ENCODE measurements around the gene S100A16. TPM values are rescaled to one million over a fixed set of nuclear protein-coding genes. Genes with fewer than 3 reads are reported as not detected.
"Not testable (repeated sequence)": the region's sequence is repeated elsewhere in the genome, so short reads cannot be mapped to it uniquely, and the experiment has no call there.

The S100A16 gene
- total RNA-seq, 1 experiment from 2014 or later: 401 TPM

DNA sequence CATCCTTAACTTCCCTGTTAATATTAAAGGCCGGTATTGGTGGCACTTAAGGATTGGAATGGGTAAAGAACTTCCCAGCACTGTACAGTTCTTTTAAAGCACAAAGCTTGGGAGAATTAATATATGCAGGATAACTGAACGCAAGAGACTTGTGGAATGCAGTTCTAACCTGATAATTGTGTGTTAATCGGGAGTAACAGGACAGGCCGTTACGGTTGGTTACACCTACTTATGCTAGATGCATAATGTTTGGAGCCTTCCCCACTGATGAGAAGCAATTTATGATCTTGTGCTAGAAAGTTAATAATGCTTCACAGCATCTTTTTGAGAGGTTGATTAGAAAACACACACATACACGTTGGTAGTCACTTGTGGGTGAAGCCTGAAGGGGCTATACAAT, 27.9 kb upstream of the S100A16 start:
- DNase-seq (ENCODE audit: low read depth): no peak
- in situ Hi-C loops (cut with HindIII; ENCODE audit: low pct_unique_long_range_greater_than_20kb, low sequenced_read_pairs): no loop called here

DNA sequence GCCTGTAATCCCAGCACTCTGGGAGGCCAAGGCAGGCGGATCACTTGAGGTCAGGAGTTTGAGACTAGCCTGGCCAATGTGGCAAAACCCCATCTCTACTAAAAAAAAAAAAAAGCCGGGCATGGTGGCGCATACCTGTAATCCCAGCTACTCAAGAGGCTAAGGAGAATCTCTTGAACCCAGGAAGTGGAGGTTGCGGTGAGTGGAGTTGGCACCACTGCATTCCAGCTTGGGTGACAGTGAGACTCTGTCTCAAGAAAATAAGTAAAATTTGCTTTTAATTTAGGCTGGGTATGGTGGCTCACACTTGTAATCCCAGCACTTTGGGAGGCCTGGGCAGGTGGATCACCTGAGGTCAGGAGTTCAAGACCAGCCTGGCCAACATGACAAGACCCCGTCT, 27.3 kb upstream of the S100A16 start:
- in situ Hi-C loops (cut with HindIII; ENCODE audit: low pct_unique_long_range_greater_than_20kb, low sequenced_read_pairs); DNase-seq (ENCODE audit: low read depth): not testable (repeated sequence)

DNA sequence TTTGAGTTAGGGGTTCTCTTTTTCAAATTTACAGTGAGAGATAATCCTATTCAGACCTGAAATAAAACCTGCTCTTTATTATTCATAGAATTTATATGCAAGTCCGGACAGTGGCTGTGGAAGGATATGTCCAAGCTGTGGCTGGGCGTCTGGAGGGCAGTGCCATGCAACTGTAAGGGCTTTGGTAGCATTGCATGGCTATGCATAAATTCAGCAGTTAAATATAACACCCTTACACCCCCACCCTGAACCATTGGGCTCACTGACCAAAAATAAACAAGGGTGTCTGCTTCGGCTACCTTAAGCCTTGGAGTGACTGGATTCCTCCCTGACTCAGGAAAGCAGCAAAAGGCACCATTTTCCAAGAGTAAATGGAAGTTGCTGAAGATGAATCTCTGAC, 26.3 kb upstream of the S100A16 start:
- in situ Hi-C loops (cut with HindIII; ENCODE audit: low pct_unique_long_range_greater_than_20kb, low sequenced_read_pairs): no loop called here
- DNase-seq (ENCODE audit: low read depth): no peak

DNA sequence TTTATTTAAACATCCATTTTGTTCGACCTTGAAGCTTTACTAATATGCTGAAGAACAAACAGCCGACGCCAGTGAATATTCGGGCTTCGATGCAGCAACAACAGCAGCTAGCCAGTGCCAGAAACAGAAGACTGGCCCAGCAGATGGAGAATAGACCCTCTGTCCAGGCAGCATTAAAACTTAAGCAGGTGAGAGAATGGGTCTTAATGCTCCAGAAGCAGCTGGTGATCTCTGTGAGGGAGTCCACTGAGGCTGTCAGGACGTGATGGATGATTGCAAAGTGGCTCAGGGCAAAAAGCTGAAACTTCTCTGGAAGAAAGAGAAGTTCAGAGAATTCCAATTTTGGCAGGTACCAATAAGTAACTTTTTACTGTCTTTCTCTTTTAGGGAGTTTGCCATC, 25.3 kb upstream of the S100A16 start:
- no peak for DNase-seq (ENCODE audit: low read depth)
- in situ Hi-C loops (cut with HindIII; ENCODE audit: low pct_unique_long_range_greater_than_20kb, low sequenced_read_pairs): no loop called here

DNA sequence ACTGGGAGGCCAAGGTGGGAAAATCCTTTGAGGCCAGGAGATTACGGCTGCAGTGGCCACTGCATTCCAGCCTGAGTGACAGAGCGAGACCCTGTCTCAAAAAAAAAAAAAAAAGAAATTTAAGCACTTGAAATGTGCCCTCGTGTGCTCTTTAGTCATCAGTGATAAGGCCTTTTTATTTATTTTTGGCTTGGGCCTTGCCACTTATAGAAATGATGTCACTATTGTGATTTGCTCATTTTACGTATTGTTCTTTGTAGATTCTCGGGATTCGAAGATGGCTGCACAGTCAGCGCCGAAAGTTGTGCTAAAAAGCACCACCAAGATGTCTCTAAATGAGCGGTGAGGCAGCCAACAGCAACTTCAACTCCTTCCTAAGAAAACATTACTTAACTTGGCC, 23.4 kb upstream of the S100A16 start:
- DNase-seq (ENCODE audit: low read depth): no peak
- in situ Hi-C loops (cut with HindIII; ENCODE audit: low pct_unique_long_range_greater_than_20kb, low sequenced_read_pairs): no loop called here

DNA sequence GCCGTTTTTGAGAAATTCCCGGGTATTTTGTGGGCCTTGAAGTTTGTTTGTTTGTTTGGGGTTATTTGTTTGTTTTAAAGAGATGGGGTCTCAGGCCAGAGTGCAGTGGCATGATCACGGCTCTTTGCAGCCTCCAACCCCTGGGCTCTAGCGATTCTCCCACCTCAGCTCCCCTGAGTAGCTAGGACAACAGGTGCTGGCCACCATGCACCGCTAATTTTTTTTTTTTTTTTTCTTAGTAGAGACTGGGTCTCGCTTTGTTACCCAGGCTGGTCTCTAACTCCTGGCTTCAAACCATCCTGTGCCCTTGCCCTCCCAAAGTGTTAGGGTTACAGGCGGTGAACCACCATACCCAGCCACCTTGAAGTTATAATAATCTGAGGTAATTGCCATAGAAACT, 22.9 kb upstream of the S100A16 start:
- no peak for DNase-seq (ENCODE audit: low read depth)
- in situ Hi-C loops (cut with HindIII; ENCODE audit: low pct_unique_long_range_greater_than_20kb, low sequenced_read_pairs): no loop called here

DNA sequence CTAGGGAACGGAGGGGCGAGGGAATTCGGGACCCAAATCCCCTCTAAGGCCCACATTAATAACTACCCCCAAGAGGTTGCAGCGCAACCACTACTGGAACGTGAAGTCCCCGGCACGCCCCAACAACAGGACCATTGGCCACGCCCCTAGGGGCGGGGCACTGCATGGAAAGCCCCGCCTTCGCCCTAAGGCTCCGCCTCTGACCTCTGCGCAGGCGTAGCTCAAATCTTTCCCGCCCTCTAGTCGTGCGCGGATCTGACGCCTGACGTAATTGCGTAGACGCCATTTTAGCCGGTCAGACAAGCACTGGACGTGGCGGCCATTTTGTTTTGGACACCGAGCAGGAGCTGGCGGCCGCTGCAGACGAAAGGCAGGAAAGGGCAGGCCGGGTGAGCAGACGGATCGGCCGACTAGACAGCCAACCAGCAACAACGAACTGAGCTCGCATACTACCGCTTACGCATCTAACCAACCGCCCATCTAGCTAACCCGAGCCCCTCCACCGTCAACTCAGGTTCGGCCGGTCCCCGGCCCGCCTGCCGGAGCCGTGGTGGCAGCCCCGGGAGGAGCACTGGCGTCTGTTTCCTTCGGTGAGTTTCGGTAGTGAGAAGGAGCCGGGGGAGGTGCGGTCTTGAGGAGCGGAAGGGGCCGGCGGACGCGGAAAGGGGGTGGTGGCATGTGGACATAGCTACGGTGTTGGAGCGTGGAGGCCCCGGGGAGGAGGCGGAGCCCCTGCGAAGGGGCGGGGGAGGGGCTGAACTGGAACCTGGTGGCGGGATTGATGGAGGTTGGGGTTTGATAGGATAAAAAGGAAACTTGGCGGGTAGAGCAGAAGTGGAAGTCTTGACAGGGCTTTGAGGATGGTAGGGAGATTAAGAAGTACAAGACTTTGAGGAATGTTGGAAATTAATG, 21.1 kb upstream of the S100A16 start, which contains the start of gene CHTOP:
Gene CHTOP, plus strand, starts transcription at position 313 of the 912 bp plus-strand sequence. CDS start 2,523 bp downstream, outside the sequence.
- in situ Hi-C loops (cut with HindIII; ENCODE audit: low pct_unique_long_range_greater_than_20kb, low sequenced_read_pairs): no loop called here
- DNase-seq (ENCODE audit: low read depth): peak; percentile 97

DNA sequence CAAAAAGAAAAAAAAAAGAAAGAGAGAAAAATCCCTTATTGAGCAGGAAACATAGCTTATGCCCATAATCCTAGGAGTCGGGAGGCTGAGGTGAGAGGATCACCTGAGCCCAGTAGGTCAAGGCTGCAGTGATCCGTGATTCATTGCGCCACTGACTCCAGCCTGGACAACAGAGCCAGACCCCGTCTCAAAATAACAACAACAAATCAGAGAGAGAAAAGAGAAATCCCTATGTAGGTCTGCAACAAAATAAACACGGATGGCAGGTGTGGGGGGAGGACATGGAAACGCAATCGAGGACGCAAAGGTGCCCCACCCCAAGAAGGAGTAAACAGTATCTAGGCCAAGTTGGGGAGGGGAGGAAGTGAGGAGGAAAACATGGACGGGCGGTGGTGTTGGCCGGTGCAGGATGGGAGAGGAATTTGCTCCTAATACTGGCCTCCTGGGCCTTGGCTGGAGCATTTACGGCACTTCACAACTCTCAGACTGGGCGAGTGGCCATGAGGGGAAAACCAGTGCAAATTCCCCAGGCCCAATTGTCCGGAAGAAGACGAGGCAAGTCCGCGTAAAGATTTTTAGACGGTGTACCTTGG, 20.3 kb upstream of the S100A16 start:
- in situ Hi-C loops (cut with HindIII; ENCODE audit: low pct_unique_long_range_greater_than_20kb, low sequenced_read_pairs): no loop called here
- DNase-seq (ENCODE audit: low read depth): no peak

DNA sequence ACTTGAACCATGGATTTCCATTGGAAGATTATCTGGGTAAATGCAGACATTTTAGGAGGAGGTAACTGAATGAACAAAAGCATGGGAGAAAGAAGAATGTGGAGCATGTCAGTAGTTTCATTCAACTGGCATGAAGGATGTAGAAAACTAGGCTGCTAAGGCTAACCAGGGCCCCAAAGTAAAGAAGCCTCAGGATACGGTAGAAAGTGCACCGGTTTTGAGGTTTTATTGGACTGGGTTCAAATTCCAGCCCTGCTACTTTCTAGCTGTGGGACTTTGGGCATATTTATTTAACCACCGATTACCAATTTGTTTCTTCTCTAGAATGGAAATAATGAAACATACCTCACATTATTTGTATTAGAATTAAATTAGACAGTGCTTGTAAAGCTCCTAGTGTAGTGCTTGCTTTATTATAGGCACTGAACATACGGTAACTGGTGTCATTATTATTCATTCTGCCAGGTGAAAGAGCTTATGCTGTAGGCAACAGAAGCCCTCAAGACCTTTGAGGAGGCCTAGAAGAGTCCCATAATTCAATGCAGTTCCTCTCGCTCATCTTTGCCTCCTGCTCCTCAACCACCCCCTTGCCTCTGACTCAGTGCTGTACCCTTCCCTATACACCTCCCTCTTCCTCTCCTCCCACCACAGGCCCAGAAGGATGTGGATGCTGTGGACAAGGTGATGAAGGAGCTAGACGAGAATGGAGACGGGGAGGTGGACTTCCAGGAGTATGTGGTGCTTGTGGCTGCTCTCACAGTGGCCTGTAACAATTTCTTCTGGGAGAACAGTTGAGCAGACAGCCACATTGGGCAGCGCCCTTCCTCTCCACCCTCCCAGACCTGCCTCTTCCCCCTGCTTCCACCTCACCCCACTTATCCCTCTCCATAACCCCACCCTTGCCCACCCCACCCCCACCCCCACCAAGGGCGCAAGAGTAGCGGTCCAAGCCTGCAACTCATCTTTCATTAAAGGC, 18.4 kb upstream of the S100A16 start:
- no peak for DNase-seq (ENCODE audit: low read depth)
- in situ Hi-C loops (cut with HindIII; ENCODE audit: low pct_unique_long_range_greater_than_20kb, low sequenced_read_pairs): no loop called here

DNA sequence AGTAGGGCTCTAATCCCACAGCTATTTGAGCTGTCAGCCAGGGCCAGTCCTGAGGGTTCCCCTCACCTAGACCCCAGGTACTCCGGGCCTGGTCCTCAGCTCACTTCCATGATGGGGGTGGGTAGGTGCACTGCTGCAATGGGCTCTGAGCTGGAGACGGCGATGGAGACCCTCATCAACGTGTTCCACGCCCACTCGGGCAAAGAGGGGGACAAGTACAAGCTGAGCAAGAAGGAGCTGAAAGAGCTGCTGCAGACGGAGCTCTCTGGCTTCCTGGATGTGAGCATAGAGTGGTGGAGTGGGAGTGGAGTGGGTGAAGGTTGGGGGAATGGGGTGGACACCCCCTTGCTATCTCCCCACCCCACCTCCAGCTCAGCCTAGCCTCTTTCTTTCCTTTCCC, 17.4 kb upstream of the S100A16 start:
- in situ Hi-C loops (cut with HindIII; ENCODE audit: low pct_unique_long_range_greater_than_20kb, low sequenced_read_pairs): no loop called here
- DNase-seq (ENCODE audit: low read depth): no peak

DNA sequence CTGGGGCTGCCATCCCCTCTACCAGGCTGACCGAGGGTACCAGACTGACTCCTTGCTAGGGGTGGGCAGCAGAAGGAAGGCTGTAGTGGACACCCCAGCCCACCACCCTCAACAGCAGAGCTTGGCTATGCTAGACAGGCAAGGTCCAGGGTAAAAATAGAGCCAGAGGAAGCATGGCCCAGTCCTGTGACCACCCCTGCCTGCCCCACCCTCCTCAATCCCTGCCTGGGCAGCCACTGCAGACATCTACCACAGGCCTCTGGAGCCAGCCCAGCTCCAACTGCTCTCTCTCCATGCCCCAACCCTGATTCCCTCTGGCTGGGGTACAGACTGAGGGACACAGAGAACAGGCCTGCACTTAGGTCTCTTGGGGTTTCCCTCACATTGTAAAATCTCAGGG, 17.0 kb upstream of the S100A16 start:
- no peak for DNase-seq (ENCODE audit: low read depth)
- in situ Hi-C loops (cut with HindIII; ENCODE audit: low pct_unique_long_range_greater_than_20kb, low sequenced_read_pairs): no loop called here

DNA sequence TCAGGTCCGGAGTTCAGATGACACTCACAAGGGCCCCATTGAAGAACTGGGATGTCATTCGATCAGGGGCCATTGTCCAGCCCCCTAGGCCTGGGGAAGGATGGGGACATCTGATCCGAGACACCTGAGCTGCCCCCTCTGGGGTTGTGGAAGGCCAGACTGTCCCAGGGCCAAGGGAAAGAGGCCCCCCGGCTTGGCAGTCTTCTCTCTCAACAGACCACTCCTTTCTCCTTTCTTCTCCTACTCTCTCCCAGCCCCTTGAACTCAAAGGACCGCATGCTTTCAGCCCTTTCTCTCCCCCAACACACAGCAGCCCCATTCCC, 16.4 kb upstream of the S100A16 start:
- DNase-seq (ENCODE audit: low read depth): no peak
- in situ Hi-C loops (cut with HindIII; ENCODE audit: low pct_unique_long_range_greater_than_20kb, low sequenced_read_pairs): no loop called here

DNA sequence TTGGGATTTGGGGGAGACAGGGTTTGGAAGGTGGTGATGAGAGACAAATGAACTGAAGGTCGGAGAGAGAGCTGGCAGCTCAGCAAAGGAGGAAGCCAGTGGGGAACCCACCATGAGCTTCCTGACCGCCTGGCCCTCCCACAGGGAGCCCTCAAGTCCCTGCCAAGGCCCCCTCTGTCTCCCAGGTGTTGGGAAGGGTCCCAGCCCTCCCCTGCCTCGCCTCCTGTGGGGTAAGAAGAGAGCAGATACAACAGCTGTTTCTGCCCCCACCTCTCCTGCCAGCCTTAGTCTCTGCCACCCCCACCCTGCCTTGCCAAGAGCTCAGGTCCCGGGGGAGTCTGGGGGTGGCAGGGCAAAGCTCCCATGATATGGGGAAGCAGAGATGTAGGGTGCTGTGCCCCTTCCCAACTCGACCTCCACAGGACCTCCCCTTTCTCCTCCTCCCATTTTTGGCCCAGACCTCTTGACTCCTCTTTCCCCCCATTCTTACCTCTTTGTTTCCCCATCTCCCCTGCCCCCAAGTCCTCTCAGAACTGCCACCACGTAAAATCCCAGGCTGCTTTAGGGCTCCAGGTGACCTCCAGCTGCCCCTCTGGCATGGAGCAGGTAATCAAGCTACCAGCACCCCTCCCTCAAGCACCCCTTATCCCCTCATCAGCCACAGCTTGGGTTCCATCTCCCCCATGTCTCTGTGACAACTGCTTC, 15.9 kb upstream of the S100A16 start:
- in situ Hi-C loops (cut with HindIII; ENCODE audit: low pct_unique_long_range_greater_than_20kb, low sequenced_read_pairs): no loop called here
- DNase-seq (ENCODE audit: low read depth): no peak

DNA sequence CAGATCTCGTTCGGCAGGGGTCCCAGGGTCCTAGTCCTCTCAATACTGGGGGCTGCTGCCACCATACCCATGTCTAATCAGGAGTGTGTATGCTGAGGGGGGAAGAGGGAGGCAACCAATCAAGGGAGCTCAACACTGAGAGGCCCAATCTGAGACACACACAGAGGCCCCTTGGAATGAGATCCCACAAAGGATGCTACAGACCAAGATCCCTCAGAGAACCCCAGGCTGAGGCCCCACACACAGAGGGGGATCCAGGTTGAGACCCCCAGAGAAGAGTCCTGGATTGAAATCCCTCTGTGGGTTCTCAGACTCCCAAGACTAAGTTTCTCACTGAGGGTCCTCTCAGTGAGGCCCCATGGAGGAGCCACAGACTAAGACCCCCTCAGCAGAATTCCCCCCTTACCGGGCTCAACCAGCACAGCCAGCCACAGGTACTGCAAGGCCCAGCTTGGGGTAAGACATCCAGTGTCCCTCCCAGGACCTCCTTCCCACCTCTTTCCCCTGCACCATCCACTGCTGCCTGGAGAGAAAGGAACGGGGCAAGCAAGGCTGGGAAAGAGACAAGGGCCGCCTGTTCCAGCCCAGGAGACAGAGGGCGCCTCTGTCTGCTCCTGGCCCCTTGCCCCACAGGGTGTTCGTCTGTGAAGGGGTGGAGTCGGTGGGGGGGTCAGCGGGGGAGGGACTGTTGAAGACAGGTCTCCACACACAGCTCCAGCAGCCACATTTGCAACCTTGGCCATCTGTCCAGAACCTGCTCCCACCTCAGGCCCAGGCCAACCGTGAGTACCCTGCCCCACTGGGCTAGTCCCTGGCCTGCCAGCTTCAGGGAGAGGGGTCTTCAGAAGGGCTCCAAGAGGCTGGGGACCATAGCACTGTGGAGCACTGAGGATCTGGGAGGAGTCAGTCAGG, 15.0 kb upstream of the S100A16 start, which contains the start of gene S100A1:
Gene S100A1, plus strand, starts transcription at position 720 of the 912 bp plus-strand sequence. CDS start 2,088 bp downstream, outside the sequence.
- DNase-seq (ENCODE audit: low read depth): no peak
- in situ Hi-C loops (cut with HindIII; ENCODE audit: low pct_unique_long_range_greater_than_20kb, low sequenced_read_pairs): no loop called here

DNA sequence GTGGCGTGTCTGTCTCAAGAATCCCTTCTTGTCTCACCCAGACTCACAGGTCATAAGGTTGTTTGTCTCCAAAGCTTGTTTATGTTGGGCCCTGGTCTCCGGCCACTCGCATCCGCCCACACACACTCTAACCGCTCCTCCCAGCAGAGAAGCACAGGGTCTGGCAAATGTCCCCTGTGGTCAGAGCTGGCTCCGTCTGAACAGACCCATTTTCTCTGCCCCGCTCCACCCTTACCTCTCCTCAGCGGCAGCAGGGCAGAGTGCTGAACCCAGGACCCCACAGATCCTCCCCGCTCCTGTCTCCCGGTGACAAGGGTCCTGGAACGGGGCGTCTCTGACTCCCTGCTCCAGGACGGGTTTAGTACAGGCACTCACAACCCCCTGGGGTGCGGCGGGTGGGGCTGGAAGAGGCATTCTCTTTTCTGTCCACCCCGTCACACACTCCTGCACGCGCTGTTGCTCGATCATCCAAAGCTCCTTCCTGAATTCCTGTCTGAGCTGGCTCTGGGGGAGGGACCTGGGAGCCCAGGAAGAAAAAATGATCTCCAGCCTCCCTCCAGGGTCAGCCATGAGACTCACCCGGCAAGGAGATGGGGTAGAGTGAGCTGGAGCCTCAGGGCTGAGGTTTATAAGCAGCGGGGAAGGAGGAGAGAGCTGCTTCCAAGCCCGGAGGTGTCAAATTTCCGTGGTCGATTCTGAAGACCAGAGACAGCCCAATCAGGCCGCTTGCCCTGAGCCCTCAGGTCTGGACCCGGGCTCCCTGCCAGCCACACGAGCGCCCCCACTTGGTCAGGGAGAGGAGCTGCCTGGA, 14.2 kb upstream of the S100A16 start, which contains the start of gene S100A13:
Gene S100A13, minus strand, starts transcription at position 602 of the 811 bp plus-strand sequence. CDS start 1,033 bp downstream, outside the sequence.
- in situ Hi-C loops (cut with HindIII; ENCODE audit: low pct_unique_long_range_greater_than_20kb, low sequenced_read_pairs): no loop called here
- peak; percentile 97 for DNase-seq (ENCODE audit: low read depth)

DNA sequence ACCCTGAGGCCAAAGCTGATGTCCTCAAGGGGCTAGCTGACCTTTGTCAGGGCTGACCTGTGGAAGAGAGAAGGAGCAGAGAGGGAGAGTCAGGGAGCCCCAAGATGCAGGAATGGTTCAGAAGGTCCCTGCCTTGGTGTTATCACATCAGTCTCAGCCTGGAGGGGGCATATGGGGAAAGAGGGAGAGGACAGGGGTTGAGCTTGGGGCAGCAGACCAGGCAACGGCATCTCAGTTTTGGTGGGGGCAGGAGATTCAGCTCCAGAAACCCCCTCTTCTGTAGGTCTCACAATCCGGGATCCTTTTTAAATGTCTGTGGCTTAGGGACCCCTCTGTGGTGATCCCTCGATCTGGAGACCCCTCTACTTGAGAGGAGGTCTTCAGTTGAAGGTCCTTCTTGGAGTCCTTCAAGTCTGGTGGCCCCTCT, 13.6 kb upstream of the S100A16 start:
- DNase-seq (ENCODE audit: low read depth): no peak
- in situ Hi-C loops (cut with HindIII; ENCODE audit: low pct_unique_long_range_greater_than_20kb, low sequenced_read_pairs): no loop called here

Data from Caki2 (cell line).